Neutrophil (primary cell): ENCODE results near the gene EYS.

Source experiments
- H3K27ac ChIP-seq: fragments of 200-600 bp; sonication (generic); 2 replicates; pipeline ENCODE4 v1.5.1; 2016; ENCODE audit warnings: mild to moderate bottlenecking, moderate library complexity
- H3K27me3 ChIP-seq: fragments of 200-600 bp; sonication (generic); 2 replicates; pipeline ENCODE4 v1.6.0; 2016; ENCODE audit warnings: mild to moderate bottlenecking
- H3K36me3 ChIP-seq: fragments of 200-600 bp; sonication (generic); 2 replicates; pipeline ENCODE4 v1.5.1; 2017
- H3K4me1 ChIP-seq, 2 experiments: fragments of 200-600 bp in 1 of 2; sonication (generic) in 1 of 2; 1 replicate in 1 of 2; 2 replicates in 1 of 2; pipeline versions ENCODE4 v1.5.1 to v1.6.1; 2013 to 2016; ENCODE audit warnings: low read depth in 1 of 2, low read length in 1 of 2, mild to moderate bottlenecking in 1 of 2, moderate library complexity in 1 of 2; ENCODE audit not compliant: control insufficient read depth in 1 of 2, insufficient read depth in 1 of 2
- H3K4me3 ChIP-seq, 2 experiments: fragments of 200-600 bp in 1 of 2; sonication (generic) in 1 of 2; 1 replicate in 1 of 2; 2 replicates in 1 of 2; pipeline ENCODE4 v1.5.1; 2013 to 2016; ENCODE audit warnings: low read depth in 1 of 2, low read length in 1 of 2, mild to moderate bottlenecking in 1 of 2, moderate library complexity in 1 of 2
- H3K9me3 ChIP-seq: fragments of 200-600 bp; sonication (generic); 2 replicates; pipeline ENCODE4 v1.5.1; 2016
- TF ChIP-seq, protein P1 (sequence below): fragments of 200-600 bp; sonication (generic); IDR thresholded peaks from 2 replicates; pipeline ENCODE4 v1.5.1; 2016; ENCODE audit warnings: antibody characterized with exemption

The EYS gene

DNA sequence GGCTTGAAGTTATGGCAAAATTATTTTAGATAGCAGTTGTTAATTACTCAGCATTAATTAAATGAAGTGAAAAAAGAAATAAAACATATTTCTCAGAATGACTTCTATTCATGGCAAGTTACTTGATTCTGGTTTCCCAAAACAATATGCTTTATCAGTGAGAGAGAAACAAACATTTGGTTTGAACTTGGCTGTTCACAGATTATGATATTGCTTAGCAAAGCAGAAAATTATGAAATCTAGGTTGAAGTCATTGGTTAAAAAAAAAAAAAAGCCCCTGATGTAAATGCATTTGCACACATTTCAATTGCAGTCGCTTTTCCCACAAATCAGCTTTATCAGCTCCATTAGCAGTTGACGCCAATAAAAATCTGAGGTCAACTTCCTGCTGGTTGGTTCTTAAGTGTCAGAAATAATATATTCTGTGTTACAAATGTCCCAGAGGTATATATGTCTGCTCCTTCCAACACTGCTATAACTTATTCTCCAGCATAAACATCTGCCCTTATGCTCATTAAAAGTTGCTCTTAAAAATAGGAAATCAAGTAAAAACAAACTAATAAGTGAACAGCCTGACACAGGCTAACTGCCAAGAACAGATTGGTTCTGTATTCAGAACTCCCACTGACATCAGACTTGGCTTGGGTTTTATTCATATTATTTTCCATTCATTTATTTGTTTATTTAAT, 1796.0 kb downstream of the EYS start:
- no peaks in the 10 kb centered on the region for H3K36me3 ChIP-seq
- no peaks in the 10 kb centered on the region for H3K4me1 ChIP-seq
- TF ChIP-seq, protein P1, sequence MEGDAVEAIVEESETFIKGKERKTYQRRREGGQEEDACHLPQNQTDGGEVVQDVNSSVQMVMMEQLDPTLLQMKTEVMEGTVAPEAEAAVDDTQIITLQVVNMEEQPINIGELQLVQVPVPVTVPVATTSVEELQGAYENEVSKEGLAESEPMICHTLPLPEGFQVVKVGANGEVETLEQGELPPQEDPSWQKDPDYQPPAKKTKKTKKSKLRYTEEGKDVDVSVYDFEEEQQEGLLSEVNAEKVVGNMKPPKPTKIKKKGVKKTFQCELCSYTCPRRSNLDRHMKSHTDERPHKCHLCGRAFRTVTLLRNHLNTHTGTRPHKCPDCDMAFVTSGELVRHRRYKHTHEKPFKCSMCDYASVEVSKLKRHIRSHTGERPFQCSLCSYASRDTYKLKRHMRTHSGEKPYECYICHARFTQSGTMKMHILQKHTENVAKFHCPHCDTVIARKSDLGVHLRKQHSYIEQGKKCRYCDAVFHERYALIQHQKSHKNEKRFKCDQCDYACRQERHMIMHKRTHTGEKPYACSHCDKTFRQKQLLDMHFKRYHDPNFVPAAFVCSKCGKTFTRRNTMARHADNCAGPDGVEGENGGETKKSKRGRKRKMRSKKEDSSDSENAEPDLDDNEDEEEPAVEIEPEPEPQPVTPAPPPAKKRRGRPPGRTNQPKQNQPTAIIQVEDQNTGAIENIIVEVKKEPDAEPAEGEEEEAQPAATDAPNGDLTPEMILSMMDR: no peak
- H3K9me3 ChIP-seq: no peaks in the 10 kb centered on the region
- no peak overlapping the region for H3K27ac ChIP-seq
- H3K4me3 ChIP-seq: no peak overlapping the region
- H3K27me3 ChIP-seq: no peaks in the 10 kb centered on the region

DNA sequence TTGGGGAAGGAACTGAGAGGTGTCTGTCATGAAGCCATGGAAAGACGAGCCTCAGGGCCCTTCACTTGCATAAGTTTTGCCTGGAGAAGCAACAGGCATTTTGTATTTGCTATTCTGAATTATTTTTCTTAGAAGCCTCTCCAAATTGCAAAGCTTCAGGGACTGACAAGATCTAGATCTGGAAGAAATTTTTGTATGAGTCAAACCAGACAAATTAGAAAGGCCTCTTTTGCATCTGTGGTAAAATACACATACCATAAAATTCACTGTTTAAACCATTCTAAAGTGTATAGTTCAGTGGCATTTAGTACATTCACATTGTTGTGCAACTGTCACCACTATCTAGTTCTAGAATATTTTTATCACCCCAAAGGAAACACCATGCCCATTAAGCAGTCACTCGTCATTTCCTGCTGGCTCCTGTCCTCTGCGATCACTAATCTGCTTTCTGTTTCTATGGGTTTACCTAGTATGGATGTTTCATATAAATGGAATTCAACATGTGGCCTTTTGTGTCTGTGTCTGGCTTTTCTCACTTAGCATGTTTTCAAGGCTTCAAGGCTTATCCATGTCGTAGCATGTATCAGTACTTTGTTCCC, 1802.3 kb downstream of the EYS start:
- Histone ChIP-seq H3K27me3 (no peaks in the 10 kb centered on the region), H3K4me1 (no peaks in the 10 kb centered on the region), H3K36me3 (no peaks in the 10 kb centered on the region), H3K27ac (no peak overlapping the region), H3K4me3 (no peak overlapping the region), H3K9me3 (no peaks in the 10 kb centered on the region)
- TF ChIP-seq, protein P1: no peak

DNA sequence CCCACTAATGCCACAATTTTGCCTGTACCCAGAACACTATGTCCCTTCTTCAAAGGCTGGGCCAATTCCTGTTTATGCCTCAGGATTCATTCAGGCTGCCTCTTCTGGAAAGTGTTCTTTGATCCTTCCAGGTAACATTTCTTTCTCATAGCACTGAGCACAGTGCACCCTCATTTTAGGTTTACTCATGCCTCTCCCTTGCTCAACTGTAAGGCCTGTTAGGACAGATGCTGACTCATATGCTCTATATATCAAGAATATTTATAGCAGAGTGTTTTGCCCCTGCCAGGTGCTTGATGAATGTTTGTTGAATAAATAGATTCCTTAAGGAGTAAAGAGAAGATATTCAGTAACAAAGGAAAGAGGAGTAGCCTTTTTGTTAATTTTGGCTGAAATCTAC, 1807.5 kb downstream of the EYS start:
- H3K27ac ChIP-seq: no peak overlapping the region
- no peak overlapping the region for H3K4me3 ChIP-seq
- H3K9me3 ChIP-seq: no peaks in the 10 kb centered on the region
- no peaks in the 10 kb centered on the region for H3K4me1 ChIP-seq
- TF ChIP-seq, protein P1: no peak
- H3K27me3 ChIP-seq: no peaks in the 10 kb centered on the region
- H3K36me3 ChIP-seq: no peaks in the 10 kb centered on the region

DNA sequence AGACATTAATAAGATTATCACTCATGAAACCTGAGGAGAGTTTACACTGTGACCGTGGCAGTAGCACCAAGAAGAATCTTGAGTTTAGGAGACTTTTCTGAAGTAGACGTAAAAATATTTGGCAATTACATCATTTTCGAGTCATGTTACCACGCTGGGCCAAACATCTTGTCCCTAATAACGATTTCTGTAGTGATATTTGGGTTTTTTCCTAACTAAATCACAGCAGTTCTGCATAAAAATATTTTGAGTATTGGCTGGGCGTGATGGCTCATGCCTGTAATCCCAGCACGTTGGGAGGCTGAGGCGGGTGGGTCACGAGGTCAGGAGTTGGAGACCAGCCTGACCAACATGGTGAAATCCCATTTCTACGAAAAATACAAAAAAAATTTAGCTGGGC, 1809.1 kb downstream of the EYS start:
- no peak overlapping the region for H3K27ac ChIP-seq
- no peaks in the 10 kb centered on the region for H3K27me3 ChIP-seq
- H3K4me1 ChIP-seq: no peaks in the 10 kb centered on the region
- TF ChIP-seq, protein P1: no peak
- H3K36me3 ChIP-seq: no peaks in the 10 kb centered on the region
- H3K9me3 ChIP-seq: no peaks in the 10 kb centered on the region
- no peak overlapping the region for H3K4me3 ChIP-seq

DNA sequence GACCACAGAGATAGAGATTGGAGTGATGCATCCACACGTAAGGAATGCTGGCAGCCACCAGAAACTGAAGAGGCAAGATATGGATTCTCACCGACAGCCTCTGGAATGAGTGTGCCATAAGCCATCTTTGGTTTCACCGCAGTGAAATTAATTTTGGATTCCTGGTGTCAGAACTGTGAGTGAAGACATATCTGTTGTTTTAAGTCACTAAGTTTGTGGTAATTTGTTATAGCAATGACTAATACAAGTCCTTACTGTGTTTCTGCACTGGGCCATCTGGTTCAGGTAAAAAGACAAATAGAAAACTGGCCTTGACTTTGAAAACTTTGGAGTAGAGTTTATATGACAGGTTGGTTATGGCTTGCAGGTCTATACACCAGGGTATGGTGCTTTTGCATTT, 1809.6 kb downstream of the EYS start:
- Histone ChIP-seq H3K9me3 (no peaks in the 10 kb centered on the region), H3K27ac (no peak overlapping the region), H3K4me1 (no peaks in the 10 kb centered on the region), H3K36me3 (no peaks in the 10 kb centered on the region), H3K4me3 (no peak overlapping the region), H3K27me3 (no peaks in the 10 kb centered on the region)
- TF ChIP-seq, protein P1: no peak
